ENCODE data around the gene C6orf132. TPM values are rescaled to one million over a fixed set of nuclear protein-coding genes. Genes with fewer than 3 reads are reported as not detected.

The C6orf132 gene
- total and polyA plus RNA-seq, 9 of the 15 experiments (the other 6 are each of a cell fraction or from before 2014, with no cell fraction given), result 0.06 to 0.35 (median 0.14) TPM

DNA sequence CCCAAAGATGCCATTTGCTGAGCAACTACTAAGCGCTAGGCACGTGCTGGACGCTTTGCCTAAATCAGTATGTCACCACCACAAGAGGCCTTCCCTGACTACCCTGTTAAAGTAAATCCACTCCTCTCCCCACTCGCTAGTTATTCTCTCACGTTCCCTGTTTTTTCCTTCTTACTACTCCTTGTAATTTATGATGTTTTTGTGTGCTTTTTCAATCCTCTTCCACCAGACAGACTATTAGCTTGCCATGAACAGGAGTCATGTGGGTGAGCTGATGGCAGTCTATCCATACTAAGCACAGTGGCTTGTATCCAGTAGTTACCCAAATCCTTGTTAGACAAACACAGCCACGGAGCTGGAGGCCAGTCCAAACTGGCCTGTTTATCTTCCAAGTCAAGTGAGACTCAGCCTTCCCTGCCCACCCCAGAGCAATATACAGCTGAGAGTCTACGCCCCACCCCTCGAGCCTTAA lies 41.2 kb downstream of the C6orf132 start (continued):
- peak in 1 of 2 experiments; percentile 37; a peak in 1 of 4 replicates for TF ChIP-seq HDAC1 (IDR thresholded peaks at IDR 0.05)
- no peak for TF ChIP-seq PHF21A (IDR thresholded peaks at IDR 0.05; ENCODE audit: borderline replicate concordance, low read depth)
- no peak for TF ChIP-seq DACH1 (IDR thresholded peaks at IDR 0.05; ENCODE audit: partially characterized antibody)
- TF ChIP-seq BCOR (IDR thresholded peaks at IDR 0.05), result peak; percentile 65
- TF ChIP-seq ZBTB34 (CRISPR knock-in tag; IDR thresholded peaks at IDR 0.05), result no peak
- TF ChIP-seq MAX (CRISPR knock-in tag; IDR thresholded peaks at IDR 0.05), result no peak
- TF ChIP-seq FOXK2 (conservative IDR thresholded peaks at IDR 0.05 in 1 of 2, IDR thresholded peaks at IDR 0.05 in 1 of 2; ENCODE audit: low read depth in 2 of 2), result peak in 1 of 2 experiments; percentile 50; a peak in 1 of 4 replicates
- TF ChIP-seq ZNF263 (CRISPR knock-in tag; IDR thresholded peaks at IDR 0.05; ENCODE audit: borderline replicate concordance), result no peak
- TF ChIP-seq, protein P1, sequence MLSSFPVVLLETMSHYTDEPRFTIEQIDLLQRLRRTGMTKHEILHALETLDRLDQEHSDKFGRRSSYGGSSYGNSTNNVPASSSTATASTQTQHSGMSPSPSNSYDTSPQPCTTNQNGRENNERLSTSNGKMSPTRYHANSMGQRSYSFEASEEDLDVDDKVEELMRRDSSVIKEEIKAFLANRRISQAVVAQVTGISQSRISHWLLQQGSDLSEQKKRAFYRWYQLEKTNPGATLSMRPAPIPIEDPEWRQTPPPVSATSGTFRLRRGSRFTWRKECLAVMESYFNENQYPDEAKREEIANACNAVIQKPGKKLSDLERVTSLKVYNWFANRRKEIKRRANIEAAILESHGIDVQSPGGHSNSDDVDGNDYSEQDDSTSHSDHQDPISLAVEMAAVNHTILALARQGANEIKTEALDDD (IDR thresholded peaks at IDR 0.05), result 0 out of 2 replicates have a peak, but pooled peaks have one; percentile 34
- TF ChIP-seq AFF1 (IDR thresholded peaks at IDR 0.05; ENCODE audit: low read depth in 1 of 2, partially characterized antibody in 2 of 2), result peak in 1 of 2 experiments; percentile 57

Data from K562 (cell line).